Hepatocyte (in vitro differentiated cells): ENCODE results near the gene DHX58. TPM values are rescaled to one million over a fixed set of nuclear protein-coding genes. Genes with fewer than 3 reads are reported as not detected.
"Not testable (repeated sequence)": the region's sequence is repeated elsewhere in the genome, so short reads cannot be mapped to it uniquely, and the experiment has no call there.

Source experiments
- DNase-seq: peaks from one replicate; pipeline ENCODE4 v3.0.0-alpha.2; 2016; ENCODE audit warnings: low spot score
- H2AFZ ChIP-seq: fragments of 200-600 bp; sonication (generic); 2 replicates; pipeline ENCODE4 v1.6.0; 2016; ENCODE audit warnings: antibody characterized with exemption, mild to moderate bottlenecking
- H3K27ac ChIP-seq: fragments of 200-600 bp; sonication (generic); 2 replicates; pipeline ENCODE4 v1.5.1; 2016; ENCODE audit warnings: mild to moderate bottlenecking
- H3K27me3 ChIP-seq: fragments of 200-600 bp; sonication (generic); 2 replicates; pipeline ENCODE4 v1.6.1; 2016
- H3K36me3 ChIP-seq: fragments of 200-600 bp; sonication (generic); replicated peaks from 2 replicates; pipeline ENCODE4 v1.5.1; 2016; ENCODE audit warnings: low read depth; ENCODE audit not compliant: insufficient read depth
- H3K4me1 ChIP-seq: fragments of 200-600 bp; sonication (generic); 2 replicates; pipeline ENCODE4 v1.5.1; 2016; ENCODE audit warnings: mild to moderate bottlenecking, moderate library complexity; ENCODE audit not compliant: insufficient read depth
- H3K4me2 ChIP-seq: fragments of 200-600 bp; sonication (generic); 2 replicates; pipeline ENCODE4 v1.6.0; 2016
- H3K4me3 ChIP-seq: fragments of 200-600 bp; sonication (generic); 2 replicates; pipeline ENCODE4 v1.5.1; 2016; ENCODE audit warnings: mild to moderate bottlenecking
- H3K79me2 ChIP-seq: fragments of 200-600 bp; sonication (generic); 2 replicates; pipeline ENCODE4 v1.6.0; 2017; ENCODE audit warnings: mild to moderate bottlenecking
- H3K9me2 ChIP-seq: fragments of 200-600 bp; sonication (generic); replicated peaks from 2 replicates; pipeline ENCODE4 v1.6.0; 2017; ENCODE audit warnings: mild to moderate bottlenecking; ENCODE audit not compliant: insufficient read depth
- H3K9me3 ChIP-seq: fragments of 200-600 bp; sonication (generic); 2 replicates; pipeline ENCODE4 v1.5.1; 2016; ENCODE audit warnings: low read depth, mild to moderate bottlenecking
- H4K20me1 ChIP-seq: fragments of 200-600 bp; sonication (generic); 2 replicates; pipeline ENCODE4 v1.6.0; 2016; ENCODE audit warnings: mild to moderate bottlenecking; ENCODE audit not compliant: insufficient read depth, poor library complexity, severe bottlenecking
- CTCF ChIP-seq: fragments of 200-600 bp; sonication (generic); IDR thresholded peaks from 2 replicates; pipeline ENCODE4 v1.5.1; 2016; ENCODE audit warnings: antibody characterized with exemption, mild to moderate bottlenecking; ENCODE audit not compliant: poor library complexity
- EZH2 ChIP-seq: fragments of 200-600 bp; sonication (generic); IDR thresholded peaks from 2 replicates; pipeline ENCODE4 v1.6.1; 2016; ENCODE audit warnings: antibody characterized with exemption, mild to moderate bottlenecking, borderline replicate concordance
- EZH2phosphoT487 ChIP-seq: fragments of 200-600 bp; sonication (generic); IDR thresholded peaks from one replicate; pipeline ENCODE4 v1.6.1; 2018; ENCODE audit warnings: antibody characterized with exemption, mild to moderate bottlenecking, low read depth, moderate library complexity; ENCODE audit not compliant: unreplicated experiment, severe bottlenecking
- WGBS: methylation state at CpG from one replicate; pipeline ENCODE4 v1.1.6; 2016; ENCODE audit warnings: low lambda C conversion rate; ENCODE audit errors: missing lambda C conversion rate; 5-methylcytosine and 5-hydroxymethylcytosine counted together
- polyA plus RNA-seq: library from polyadenylated mRNA; unstranded; fragments of >200 nt; fragmentation: Nextera tagmentation; extraction: Ambion mirVana; gene quantifications from 2 replicates; pipeline ENCODE4 v1.2.1, GENCODE V29; 2016
- total RNA-seq: library from RNA; depleted of rRNA; stranded (reverse); fragments of >200 nt; gene quantifications from 2 replicates; pipeline ENCODE4 v1.2.3, GENCODE V29; 2014

The DHX58 gene
- total and polyA plus RNA-seq, 2 experiments from 2014 or later = 1.4 to 1.6 TPM

- no peaks in the 10 kb centered on the region for H3K27me3 ChIP-seq
- peaks cover 7% of the 10 kb centered on the region for H3K4me1 ChIP-seq
- peaks cover 82% of the 10 kb centered on the region for H4K20me1 ChIP-seq
- H3K4me3 ChIP-seq = no peak overlapping the region
- H3K9me2 ChIP-seq = no peaks in the 10 kb centered on the region
- H3K27ac ChIP-seq = peak overlapping the region; percentile 61
- DNase-seq = no peak
- no peak overlapping the region for H3K4me2 ChIP-seq
- H3K79me2 ChIP-seq = peaks cover 98% of the 10 kb centered on the region
- WGBS = 75% methylated on average over 7 of the region's 7 CpGs
- no peaks in the 10 kb centered on the region for H3K36me3 ChIP-seq
- H2AFZ ChIP-seq = no peak overlapping the region
- no peak for TF ChIP-seq EZH2
- no peak for TF ChIP-seq EZH2phosphoT487
- no peak for TF ChIP-seq CTCF
- H3K9me3 ChIP-seq = no peaks in the 10 kb centered on the region
These were observed 29.9 kb upstream of the DHX58 start for GRCh38 chr17:42142371-42142896.

GRCh38 chr17:42141382-42141781 is 28.9 kb upstream of the DHX58 start:
- Histone ChIP-seq H3K79me2 (peaks cover 98% of the 10 kb centered on the region), H3K36me3 (no peaks in the 10 kb centered on the region)
- TF ChIP-seq CTCF (no peak), EZH2 (no peak), EZH2phosphoT487 (no peak)

GRCh38 chr17:42140690-42141089 is 28.2 kb upstream of the DHX58 start:
- not testable (repeated sequence) for H3K4me2 ChIP-seq, H3K27ac ChIP-seq, H3K27me3 ChIP-seq, H3K9me2 ChIP-seq, H2AFZ ChIP-seq, H3K4me3 ChIP-seq, H3K9me3 ChIP-seq, DNase-seq, H3K36me3 ChIP-seq
- Histone ChIP-seq H4K20me1 (peaks cover 79% of the 10 kb centered on the region), H3K4me1 (peaks cover 14% of the 10 kb centered on the region), H3K79me2 (peaks cover 95% of the 10 kb centered on the region)
- 96% methylated on average over 7 of the region's 7 CpGs for WGBS

More at GRCh38 chr17:42141382-42141781, 28.9 kb upstream of the DHX58 start:
- no peaks in the 10 kb centered on the region for H3K27me3 ChIP-seq
- DNase-seq = no peak
- peaks cover 11% of the 10 kb centered on the region for H3K4me1 ChIP-seq
- no peak overlapping the region for H3K4me2 ChIP-seq
- H3K9me2 ChIP-seq = no peaks in the 10 kb centered on the region
- H4K20me1 ChIP-seq = peaks cover 78% of the 10 kb centered on the region
- no peaks in the 10 kb centered on the region for H3K9me3 ChIP-seq
- H3K4me3 ChIP-seq = no peak overlapping the region
- no peak overlapping the region for H2AFZ ChIP-seq
- H3K27ac ChIP-seq = no peak overlapping the region
- 93% methylated on average over 8 of the region's 8 CpGs for WGBS

GRCh38 chr17:42138749-42139492 is 26.4 kb upstream of the DHX58 start:
- no peak overlapping the region for H3K27ac ChIP-seq
- no peaks in the 10 kb centered on the region for H3K36me3 ChIP-seq
- H3K4me1 ChIP-seq = peaks cover 27% of the 10 kb centered on the region
- no peak for TF ChIP-seq EZH2phosphoT487
- TF ChIP-seq EZH2 = no peak
- no peak for TF ChIP-seq CTCF
- no peak overlapping the region for H3K4me2 ChIP-seq
- no peaks in the 10 kb centered on the region for H3K9me2 ChIP-seq
- 90% methylated on average over 7 of the region's 7 CpGs for WGBS
- DNase-seq = no peak
- no peak overlapping the region for H3K4me3 ChIP-seq
- H2AFZ ChIP-seq = no peak overlapping the region
- H4K20me1 ChIP-seq = peaks cover 66% of the 10 kb centered on the region
- peaks cover 94% of the 10 kb centered on the region for H3K79me2 ChIP-seq
- H3K9me3 ChIP-seq = no peaks in the 10 kb centered on the region
- H3K27me3 ChIP-seq = no peaks in the 10 kb centered on the region
